NT2/D1 (cell line): ENCODE results near the gene KRT27.

Experiments
- SUZ12 ChIP-seq: IDR thresholded peaks from 2 replicates; pipeline ENCODE4 v1.6.1; 2011; ENCODE audit not compliant: insufficient read length, insufficient read depth; ENCODE audit errors: extremely low read depth
- YY1 ChIP-seq: IDR thresholded peaks from 2 replicates; pipeline ENCODE4 v1.6.1; 2011; ENCODE audit not compliant: insufficient read length, insufficient read depth
- ZNF274 ChIP-seq: IDR thresholded peaks from 2 replicates; pipeline ENCODE4 v1.6.1; 2011; ENCODE audit warnings: mild to moderate bottlenecking, low read depth, low read length

GRCh38 chr17:40824015-40824832 is 41.9 kb upstream of the KRT27 start:
- TF ChIP-seq YY1 (no peak), ZNF274 (no peak), SUZ12 (no peak)
